H9 (cell line): ENCODE data around the gene ACOXL. TPM values are rescaled to one million over a fixed set of nuclear protein-coding genes. Genes with fewer than 3 reads are reported as not detected.
A peak's percentile ranks its signal among the peaks of the same experiment; 100 is the strongest.

ENCODE experiments used
- DNase-seq: peaks from one replicate; pipeline ENCODE4 v3.0.0-alpha.2; 2017
- H2AFZ ChIP-seq: one replicate; pipeline ENCODE4 v1.6.1; 2013; ENCODE audit warnings: mild to moderate bottlenecking, low read length, control low read depth, moderate library complexity
- H2AK5ac ChIP-seq: 2 replicates; pipeline ENCODE4 v1.6.1; 2013; ENCODE audit warnings: low read length, control low read depth, mixed read lengths; ENCODE audit not compliant: insufficient read length
- H2BK120ac ChIP-seq: one replicate; pipeline ENCODE4 v1.6.1; 2013; ENCODE audit warnings: low read depth, mild to moderate bottlenecking, low read length, control low read depth, inconsistent platforms; ENCODE audit not compliant: poor library complexity, severe bottlenecking
- H2BK12ac ChIP-seq: 2 replicates; pipeline ENCODE4 v1.6.1; 2013; ENCODE audit warnings: low read length, control low read depth, mixed read lengths, low read depth; ENCODE audit not compliant: insufficient read length
- H2BK15ac ChIP-seq: 2 replicates; pipeline ENCODE4 v1.6.1; 2013; ENCODE audit warnings: low read depth, low read length, control low read depth
- H2BK20ac ChIP-seq: one replicate; pipeline ENCODE4 v1.6.1; 2013; ENCODE audit warnings: low read depth, mild to moderate bottlenecking, low read length, control low read depth, inconsistent platforms; ENCODE audit not compliant: poor library complexity, severe bottlenecking
- H2BK5ac ChIP-seq: 2 replicates; pipeline ENCODE4 v1.6.1; 2013; ENCODE audit warnings: low read length, control low read depth, mixed read lengths; ENCODE audit not compliant: insufficient read length
- H3K14ac ChIP-seq: 2 replicates; pipeline ENCODE4 v1.6.1; 2013; ENCODE audit warnings: low read length, control low read depth; ENCODE audit not compliant: insufficient read depth
- H3K18ac ChIP-seq: 2 replicates; pipeline ENCODE4 v1.6.1; 2013; ENCODE audit warnings: low read depth, mild to moderate bottlenecking, mixed read lengths, low read length, control low read depth; ENCODE audit not compliant: insufficient read length
- H3K23ac ChIP-seq: 2 replicates; pipeline ENCODE4 v1.6.1; 2013; ENCODE audit warnings: low read length, control low read depth, mixed read lengths, low read depth; ENCODE audit not compliant: insufficient read length
- H3K23me2 ChIP-seq: 2 replicates; pipeline ENCODE4 v1.6.1; 2013; ENCODE audit warnings: low read depth, mild to moderate bottlenecking, mixed read lengths, low read length, control low read depth; ENCODE audit not compliant: insufficient read length, poor library complexity, severe bottlenecking
- H3K27ac ChIP-seq: 2 replicates; pipeline ENCODE4 v1.5.1; 2013; ENCODE audit warnings: low read length, control low read depth, mixed read lengths, low read depth; ENCODE audit not compliant: insufficient read length
- H3K27me3 ChIP-seq: 2 replicates; pipeline ENCODE4 v1.6.1; 2013; ENCODE audit warnings: low read length, control low read depth, inconsistent platforms; ENCODE audit not compliant: insufficient read depth
- H3K4ac ChIP-seq: 2 replicates; pipeline ENCODE4 v1.6.1; 2013; ENCODE audit warnings: low read depth, mild to moderate bottlenecking, control low read depth, inconsistent platforms, low read length, moderate library complexity
- H3K4me1 ChIP-seq: 2 replicates; pipeline ENCODE4 v1.6.1; 2013; ENCODE audit warnings: low read length, control low read depth, inconsistent platforms; ENCODE audit not compliant: insufficient read depth
- H3K4me2 ChIP-seq: 2 replicates; pipeline ENCODE4 v1.6.1; 2013; ENCODE audit warnings: low read length, control low read depth, mixed read lengths; ENCODE audit not compliant: insufficient read length, insufficient read depth
- H3K56ac ChIP-seq: 2 replicates; pipeline ENCODE4 v1.6.1; 2013; ENCODE audit warnings: low read depth, mild to moderate bottlenecking, mixed read lengths, low read length, control low read depth; ENCODE audit not compliant: insufficient read length
- H3K79me1 ChIP-seq: 2 replicates; pipeline ENCODE4 v1.6.1; 2013; ENCODE audit warnings: low read depth, mild to moderate bottlenecking, moderate library complexity, low read length, control low read depth, inconsistent platforms; ENCODE audit not compliant: insufficient read depth, poor library complexity, severe bottlenecking
- H3K79me2 ChIP-seq: 2 replicates; pipeline ENCODE4 v1.6.1; 2013; ENCODE audit warnings: low read length, control low read depth, inconsistent platforms; ENCODE audit not compliant: insufficient read depth
- H3K9ac ChIP-seq: 2 replicates; pipeline ENCODE4 v1.6.1; 2013; ENCODE audit warnings: low read length, control low read depth, mixed read lengths; ENCODE audit not compliant: insufficient read length; ENCODE audit errors: extremely low read depth
- H3K9me3 ChIP-seq: one replicate; pipeline ENCODE4 v1.6.1; 2013; ENCODE audit warnings: low read depth, low read length, inconsistent platforms; ENCODE audit not compliant: control insufficient read depth
- H3T11ph ChIP-seq: one replicate; pipeline ENCODE4 v1.6.1; 2013; ENCODE audit warnings: mild to moderate bottlenecking, low read length, control low read depth, inconsistent platforms
- H4K20me1 ChIP-seq: one replicate; pipeline ENCODE4 v1.6.1; 2013; ENCODE audit not compliant: control insufficient read depth, insufficient read length, insufficient read depth
- H4K5ac ChIP-seq: 2 replicates; pipeline ENCODE4 v1.6.1; 2013; ENCODE audit warnings: low read depth, mild to moderate bottlenecking, mixed read lengths, low read length, control low read depth; ENCODE audit not compliant: insufficient read length
- H4K8ac ChIP-seq: replicated peaks from 2 replicates; pipeline ENCODE4 v1.6.1; 2013; ENCODE audit warnings: low read length, control low read depth, mixed read lengths, low read depth; ENCODE audit not compliant: insufficient read length
- H4K91ac ChIP-seq: 2 replicates; pipeline ENCODE4 v1.6.1; 2013; ENCODE audit warnings: low read depth, mild to moderate bottlenecking, moderate library complexity, mixed read lengths, low read length, control low read depth; ENCODE audit not compliant: insufficient read length
- H3K27ac Mint-ChIP-seq, 3 experiments: 2 replicates in 2 of 3; 3 replicates in 1 of 3; pipeline ENCODE4 v1.8.0; 2020 to 2021; ENCODE audit warnings: mixed read lengths in 3 of 3, mild to moderate bottlenecking in 1 of 3, moderate library complexity in 1 of 3
- H3K27me3 Mint-ChIP-seq: 2 replicates; pipeline ENCODE4 v1.8.0; 2021; ENCODE audit warnings: low read depth, mild to moderate bottlenecking, moderate library complexity, mixed read lengths
- H3K36me3 Mint-ChIP-seq, 3 experiments: 2 replicates in 2 of 3; 3 replicates in 1 of 3; pipeline ENCODE4 v1.8.0; 2020 to 2021; ENCODE audit warnings: low read depth in 3 of 3, mixed read lengths in 3 of 3; ENCODE audit not compliant: insufficient read depth in 1 of 3
- H3K4me1 Mint-ChIP-seq, 2 experiments: 2 replicates each; pipeline ENCODE4 v1.8.0; 2020; ENCODE audit warnings: mixed read lengths in 2 of 2
- H3K4me3 Mint-ChIP-seq, 2 experiments: 2 replicates in 1 of 2; 3 replicates in 1 of 2; pipeline ENCODE4 v1.8.0; 2020 to 2021; ENCODE audit warnings: mild to moderate bottlenecking in 2 of 2, mixed read lengths in 2 of 2, moderate library complexity in 1 of 2
- H3K9me3 Mint-ChIP-seq, 2 experiments: 2 replicates in 1 of 2; 3 replicates in 1 of 2; pipeline ENCODE4 v1.8.0; 2020; ENCODE audit warnings: mild to moderate bottlenecking in 2 of 2, mixed read lengths in 2 of 2, moderate library complexity in 1 of 2
- CTCF ChIP-seq: fragments of 200-600 bp; sonication (generic); conservative IDR thresholded peaks from 3 replicates; pipeline ENCODE4 v1.8.0; 2021; ENCODE audit warnings: antibody characterized with exemption, mild to moderate bottlenecking
- WGBS: extraction: QIAGEN DNeasy Blood & Tissue Kit; methylation state at CpG from one replicate; pipeline ENCODE4 v1.1.7; 2013; ENCODE audit warnings: missing lambda C conversion rate, low lambda C conversion rate, mixed read lengths; ENCODE audit not compliant: insufficient read length; ENCODE audit errors: extremely low coverage; 5-methylcytosine and 5-hydroxymethylcytosine counted together
- total RNA-seq: library from RNA; stranded (reverse); gene quantifications from 2 replicates; pipeline ENCODE4 v1.2.1, GENCODE V29; 2021

ACOXL gene
- total RNA-seq, 1 experiment from 2014 or later, result 37.6 TPM

- Histone ChIP-seq H4K20me1 (no peaks in the 10 kb centered on the region), H2BK20ac (no peak overlapping the region), H3K79me1 (no peaks in the 10 kb centered on the region), H2BK120ac (no peak overlapping the region), H2AFZ (no peak overlapping the region), H2BK5ac (no peak overlapping the region), H3K27ac (no peak overlapping the region), H4K5ac (no peak overlapping the region), H3K4me2 (peak overlapping the region; percentile 84), H2BK15ac (no peak overlapping the region), H3K18ac (no peak overlapping the region), H3K23me2 (peaks cover 45% of the 10 kb centered on the region), H3T11ph (no peak overlapping the region), H4K8ac (no peak overlapping the region), H2AK5ac (no peak overlapping the region), H3K14ac (no peak overlapping the region), H3K4me1 (no peaks in the 10 kb centered on the region), H3K79me2 (no peaks in the 10 kb centered on the region), H3K23ac (no peak overlapping the region), H3K4ac (no peak overlapping the region), H3K56ac (no peak overlapping the region), H3K27me3 (peaks cover 30% of the 10 kb centered on the region), H3K9ac (no peak overlapping the region), H2BK12ac (no peak overlapping the region), H3K9me3 (no peaks in the 10 kb centered on the region), H4K91ac (no peak overlapping the region)
- WGBS, result no CpG with 5 or more reads among the region's 30 CpGs
- no peaks in the 10 kb centered on the region; a peak in 2 of 7 replicates for H3K36me3 Mint-ChIP-seq
- peak overlapping the region; percentile 57 to 79 for H3K4me3 Mint-ChIP-seq
- H3K27me3 Mint-ChIP-seq, result peaks cover 48% of the 10 kb centered on the region
- peaks cover 3 to 5% of the 10 kb centered on the region in 2 experiments; a peak in 4 of 5 replicates for H3K9me3 Mint-ChIP-seq
- peak; percentile 92 for DNase-seq
- peaks cover 23 to 29% of the 10 kb centered on the region in 2 experiments for H3K4me1 Mint-ChIP-seq
- H3K27ac Mint-ChIP-seq, result peak overlapping the region in 1 of 3 experiments; percentile 88; a peak in 1 of 7 replicates
- TF ChIP-seq CTCF, result peak; percentile 89
These were observed 384.6 kb downstream of the ACOXL start for GRCh38 chr2:111116843-111117597.
